IMR-90 (cell line): ENCODE results near the gene GOLGA5. TPM values are rescaled to one million over a fixed set of nuclear protein-coding genes. Genes with fewer than 3 reads are reported as not detected.

Source experiments
- ATAC-seq: fragments of 200-7000 bp; cut with Tn5 transposase; 2 replicates; pipeline ENCODE4 v1.9.1; 2020; ENCODE audit warnings: low read depth, mild to moderate bottlenecking, moderate library complexity
- BruUV-seq: library from RNA; stranded (reverse); fragments of 400-500 nt; replicated peaks from 2 replicates; lab custom pipeline; 2021; lab: Mats Ljungman, UMichigan
- CTCF ChIA-PET: fragments of 300-600 bp; formaldehyde crosslinking; extraction: SDS; loops from one replicate; lab custom pipeline; 2021; ENCODE audit warnings: antibody characterized with exemption; lab: Yijun Ruan, JAX
- POLR2A ChIA-PET: fragments of 300-600 bp; sonication (Branson Sonifier 250); formaldehyde crosslinking; loops from one replicate; lab custom pipeline; 2022; ENCODE audit warnings: antibody characterized with exemption; ENCODE audit not compliant: unreplicated experiment; lab: Charles Lee
- DNase-seq: peaks from one replicate; pipeline ENCODE4 v3.0.0; 2013
- H2AFZ ChIP-seq: replicated peaks from 2 replicates; pipeline ENCODE3; 2013; ENCODE audit warnings: low read length, mild to moderate bottlenecking; ENCODE audit not compliant: poor library complexity
- H2AK5ac ChIP-seq: 2 replicates; pipeline ENCODE4 v1.6.1; 2013; ENCODE audit warnings: low read depth, low read length, inconsistent platforms
- H2AK9ac ChIP-seq: replicated peaks from 2 replicates; pipeline ENCODE3; 2013; ENCODE audit warnings: mild to moderate bottlenecking, low read depth, low read length, moderate library complexity; ENCODE audit not compliant: poor library complexity
- H2BK120ac ChIP-seq: 2 replicates; pipeline ENCODE4 v1.6.1; 2013; ENCODE audit warnings: low read depth, low read length, inconsistent platforms
- H2BK15ac ChIP-seq: 3 replicates; pipeline ENCODE4 v1.6.1; 2013; ENCODE audit warnings: low read depth, low read length, inconsistent platforms
- H2BK20ac ChIP-seq: 2 replicates; pipeline ENCODE4 v1.6.1; 2013; ENCODE audit warnings: low read depth, mild to moderate bottlenecking, inconsistent platforms, low read length, moderate library complexity
- H2BK5ac ChIP-seq: 2 replicates; pipeline ENCODE4 v1.6.1; 2013; ENCODE audit warnings: mild to moderate bottlenecking, low read depth, low read length, inconsistent platforms; ENCODE audit not compliant: poor library complexity, severe bottlenecking
- H3K14ac ChIP-seq: replicated peaks from 2 replicates; pipeline ENCODE4 v1.6.1; 2013; ENCODE audit warnings: low read depth, low read length, inconsistent platforms
- H3K18ac ChIP-seq: 2 replicates; pipeline ENCODE4 v1.6.1; 2013; ENCODE audit warnings: low read depth, low read length, control low read depth
- H3K23ac ChIP-seq: 2 replicates; pipeline ENCODE4 v1.6.1; 2013; ENCODE audit warnings: low read depth, low read length, inconsistent platforms
- H3K27ac ChIP-seq: 2 replicates; pipeline ENCODE4 v1.5.1; 2013; ENCODE audit warnings: mild to moderate bottlenecking, control low read depth, low read length; ENCODE audit not compliant: insufficient read depth
- H3K27me3 ChIP-seq: 2 replicates; pipeline ENCODE4 v1.6.1; 2013; ENCODE audit warnings: low read length; ENCODE audit not compliant: control insufficient read depth, insufficient read depth
- H3K36me3 ChIP-seq: 2 replicates; pipeline ENCODE4 v1.6.1; 2013; ENCODE audit warnings: low read length, mixed read lengths; ENCODE audit not compliant: control insufficient read depth, insufficient read depth
- H3K4ac ChIP-seq: 2 replicates; pipeline ENCODE4 v1.6.1; 2013; ENCODE audit warnings: low read depth, low read length, inconsistent platforms
- H3K4me1 ChIP-seq: 2 replicates; pipeline ENCODE4 v1.6.1; 2013; ENCODE audit warnings: low read length, mixed read lengths; ENCODE audit not compliant: control insufficient read depth, insufficient read depth
- H3K4me2 ChIP-seq: 2 replicates; pipeline ENCODE4 v1.6.1; 2013; ENCODE audit warnings: low read depth, mild to moderate bottlenecking, control low read depth, low read length, moderate library complexity
- H3K4me3 ChIP-seq: 2 replicates; pipeline ENCODE4 v1.5.1; 2013; ENCODE audit warnings: low read depth, mild to moderate bottlenecking, control low read depth, low read length, moderate library complexity; ENCODE audit not compliant: insufficient read depth
- H3K56ac ChIP-seq: 2 replicates; pipeline ENCODE4 v1.6.1; 2013; ENCODE audit warnings: low read length, inconsistent platforms; ENCODE audit not compliant: insufficient read depth; ENCODE audit errors: extremely low read depth
- H3K79me1 ChIP-seq, 2 experiments: 2 replicates each; pipeline ENCODE4 v1.6.1; 2013; ENCODE audit warnings: low read length in 2 of 2, inconsistent platforms in 1 of 2, low read depth in 1 of 2
- H3K9ac ChIP-seq: 2 replicates; pipeline ENCODE4 v1.6.1; 2013; ENCODE audit warnings: low read depth, low read length, control low read depth
- H3K9me1 ChIP-seq: 2 replicates; pipeline ENCODE4 v1.6.1; 2013; ENCODE audit warnings: low read length, inconsistent platforms; ENCODE audit not compliant: insufficient read depth
- H3K9me3 ChIP-seq: 2 replicates; pipeline ENCODE4 v1.6.1; 2013; ENCODE audit warnings: low read length; ENCODE audit not compliant: control insufficient read depth, insufficient read depth
- H4K20me1 ChIP-seq: 2 replicates; pipeline ENCODE4 v1.6.1; 2013; ENCODE audit warnings: low read length, inconsistent platforms; ENCODE audit not compliant: insufficient read depth
- H4K5ac ChIP-seq: 2 replicates; pipeline ENCODE4 v1.6.1; 2013; ENCODE audit warnings: mild to moderate bottlenecking, low read depth, low read length, control low read depth
- H4K8ac ChIP-seq, 2 experiments: 2 replicates each; pipeline ENCODE4 v1.6.1; 2013; ENCODE audit warnings: low read depth in 2 of 2, low read length in 2 of 2, control low read depth in 1 of 2, inconsistent platforms in 1 of 2
- H4K91ac ChIP-seq: 2 replicates; pipeline ENCODE4 v1.6.1; 2013; ENCODE audit warnings: low read depth, low read length, inconsistent platforms; ENCODE audit not compliant: insufficient read depth
- CEBPB ChIP-seq: IDR thresholded peaks from 2 replicates; pipeline ENCODE4 v1.6.1; 2012; ENCODE audit warnings: low read depth, low read length, improper control_type of control experiment
- CHD1 ChIP-seq: IDR thresholded peaks from 2 replicates; pipeline ENCODE4 v1.6.1; 2012; ENCODE audit warnings: low read depth, low read length, improper control_type of control experiment
- FOS ChIP-seq: fragments of 150-350 bp; IDR thresholded peaks from 2 replicates; pipeline ENCODE4 v1.6.1; 2016; ENCODE audit warnings: low read depth, low read length
- MAZ ChIP-seq: IDR thresholded peaks from 2 replicates; pipeline ENCODE4 v1.6.1; 2012; ENCODE audit warnings: low read depth, mild to moderate bottlenecking, low read length, improper control_type of control experiment, moderate library complexity, borderline replicate concordance
- NFE2L2 ChIP-seq: fragments of 150-350 bp; IDR thresholded peaks from 2 replicates; pipeline ENCODE4 v1.6.1; 2016; ENCODE audit warnings: low read depth, mild to moderate bottlenecking, low read length
- POLR2A ChIP-seq: IDR thresholded peaks from 2 replicates; pipeline ENCODE4 v1.6.1; 2012; ENCODE audit warnings: mild to moderate bottlenecking, low read depth, low read length
- RAD21 ChIP-seq: IDR thresholded peaks from 2 replicates; pipeline ENCODE4 v1.6.1; 2012; ENCODE audit warnings: low read length, improper control_type of control experiment
- RCOR1 ChIP-seq: IDR thresholded peaks from 2 replicates; pipeline ENCODE4 v1.6.1; 2012; ENCODE audit warnings: mild to moderate bottlenecking, low read length, improper control_type of control experiment; ENCODE audit not compliant: insufficient replicate concordance
- RFX5 ChIP-seq: IDR thresholded peaks from 2 replicates; pipeline ENCODE4 v1.8.0; 2012; ENCODE audit warnings: low read depth, mild to moderate bottlenecking, low read length, moderate library complexity
- SMC3 ChIP-seq: fragments of 150-350 bp; IDR thresholded peaks from 2 replicates; pipeline ENCODE4 v1.6.1; 2016; ENCODE audit warnings: low read depth, mild to moderate bottlenecking, antibody characterized with exemption, low read length, moderate library complexity
- WGBS, 2 experiments: methylation state at CpG; one replicate each; pipeline versions ENCODE4 v1.1.5 to v1.1.7; 2013; ENCODE audit warnings: missing lambda C conversion rate in 2 of 2; ENCODE audit not compliant: insufficient read length in 1 of 2; ENCODE audit errors: extremely low coverage in 2 of 2; 5-methylcytosine and 5-hydroxymethylcytosine counted together
- dilution Hi-C: fragments of 300-500 bp; cut with HindIII; formaldehyde crosslinking; loops from one replicate; pipeline ENCODE4 v1.14.3; 2018; ENCODE audit warnings: low sequenced_read_pairs; ENCODE audit not compliant: unreplicated experiment
- in situ Hi-C: fragments of 300-500 bp; cut with MboI; formaldehyde crosslinking; loops from 3 replicates; pipeline ENCODE4 v1.14.3; 2019; ENCODE audit warnings: low sequenced_read_pairs, inconsistent platforms, mixed read lengths
- intact Hi-C: fragments of 100-400 bp; cut with micrococcal nuclease; formaldehyde crosslinking; loops from 2 replicates; pipeline ENCODE4 v1.10.0; 2022
- polyA plus RNA-seq, 3 experiments: library from polyadenylated mRNA; depleted of rRNA; stranded (reverse); fragments of >200 nt; gene quantifications; 2 replicates each; pipeline ENCODE4 v1.2.3, GENCODE V29; 2012; ENCODE audit warnings: low replicate concordance in 1 of 3
- total RNA-seq: library from RNA; depleted of rRNA; stranded (reverse); fragments of >200 nt; gene quantifications from 2 replicates; pipeline ENCODE4 v1.2.3, GENCODE V29; 2012
- TF ChIP-seq, protein P1 (sequence below): fragments of 150-350 bp; IDR thresholded peaks from 2 replicates; pipeline ENCODE4 v1.6.1; 2017; ENCODE audit warnings: mild to moderate bottlenecking, antibody characterized with exemption, low read length, low read depth
- TF ChIP-seq, protein P2 (sequence below): fragments of 150-350 bp; IDR thresholded peaks from 2 replicates; pipeline ENCODE4 v1.6.1; 2016; ENCODE audit warnings: low read depth, mild to moderate bottlenecking, low read length, moderate library complexity, borderline replicate concordance
- TF ChIP-seq, protein P3 (sequence below): conservative IDR thresholded peaks from 2 replicates; pipeline ENCODE4 v1.5.1; 2012; ENCODE audit warnings: mild to moderate bottlenecking, low read depth, low read length, improper control_type of control experiment

Gene GOLGA5
- total and polyA plus RNA-seq, 2 of the 4 experiments (the other 2 are of a cell fraction), result 35.0 to 59.5 TPM

DNA sequence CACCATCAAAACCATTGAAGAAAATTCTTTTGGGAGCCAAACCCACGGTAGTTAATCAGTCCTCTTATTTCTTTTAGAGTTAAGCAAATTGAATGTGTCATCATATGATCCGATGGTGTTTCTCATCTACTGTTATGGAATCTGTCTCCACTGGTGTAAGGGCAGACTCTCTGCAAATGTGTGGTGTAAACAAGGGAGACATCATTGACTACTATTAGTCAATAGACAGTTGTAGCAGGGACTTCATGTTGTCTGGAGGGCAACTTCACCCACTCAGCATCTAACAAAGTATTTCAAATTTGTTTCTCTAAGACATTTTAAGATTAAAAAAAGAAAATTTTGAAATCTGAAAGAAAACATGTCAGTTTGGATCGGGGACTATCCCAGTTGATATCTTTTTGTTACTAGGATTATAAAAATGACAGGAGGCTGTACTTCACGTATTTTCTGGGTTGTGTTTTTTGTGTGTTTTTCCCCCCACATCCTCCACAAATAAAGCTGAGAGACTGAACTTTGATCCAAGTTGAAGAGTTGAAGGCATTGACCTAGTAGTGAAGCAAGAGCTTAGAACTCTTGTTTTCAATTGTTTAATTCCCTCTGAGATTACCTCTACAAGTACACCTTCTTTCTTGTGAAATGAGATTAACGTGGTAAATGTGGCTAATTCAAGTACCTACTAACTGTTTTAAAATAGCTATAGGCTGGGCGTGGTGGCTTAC, 4.0 kb downstream of the GOLGA5 start:
- no CpG with 5 or more reads among the region's 6 CpGs for WGBS, 2 experiments
- ChIA-PET CTCF (no interaction called here), POLR2A (no interaction called here)
- Histone ChIP-seq H3K9ac (no peak overlapping the region), H3K23ac (no peak overlapping the region), H3K4me1 (peaks cover 4% of the 10 kb centered on the region; the same call in 1 of the 2 replicates), H4K20me1 (peaks cover 27% of the 10 kb centered on the region), H2AK5ac (no peak overlapping the region), H3K14ac (no peak overlapping the region), H3K36me3 (peaks cover 21% of the 10 kb centered on the region), H3K9me3 (no peaks in the 10 kb centered on the region; the same call in 1 of the 2 replicates), H2BK15ac (no peak overlapping the region), H2AK9ac (no peak overlapping the region), H3K4me2 (no peak overlapping the region), H3K9me1 (peaks cover 3% of the 10 kb centered on the region; the same call in 1 of the 2 replicates), H2BK5ac (no peak overlapping the region), H4K5ac (no peak overlapping the region), H4K8ac (no peak overlapping the region), H3K4me3 (no peak overlapping the region), H2BK120ac (no peak overlapping the region), H3K27ac (no peak overlapping the region), H3K4ac (no peak overlapping the region), H3K79me1 (peaks cover 7 to 54% of the 10 kb centered on the region in 2 experiments), H3K27me3 (no peaks in the 10 kb centered on the region), H2AFZ (no peak overlapping the region), H3K56ac (no peak overlapping the region), H4K91ac (no peak overlapping the region), H2BK20ac (no peak overlapping the region), H3K18ac (no peak overlapping the region)
- TF ChIP-seq CEBPB, result no peak
- no peak for TF ChIP-seq RAD21
- no peak for TF ChIP-seq NFE2L2
- TF ChIP-seq MAZ, result no peak
- no peak for TF ChIP-seq CHD1
- TF ChIP-seq POLR2A, result no peak
- TF ChIP-seq FOS, result no peak
- no peak for TF ChIP-seq RCOR1
- TF ChIP-seq, protein P1, sequence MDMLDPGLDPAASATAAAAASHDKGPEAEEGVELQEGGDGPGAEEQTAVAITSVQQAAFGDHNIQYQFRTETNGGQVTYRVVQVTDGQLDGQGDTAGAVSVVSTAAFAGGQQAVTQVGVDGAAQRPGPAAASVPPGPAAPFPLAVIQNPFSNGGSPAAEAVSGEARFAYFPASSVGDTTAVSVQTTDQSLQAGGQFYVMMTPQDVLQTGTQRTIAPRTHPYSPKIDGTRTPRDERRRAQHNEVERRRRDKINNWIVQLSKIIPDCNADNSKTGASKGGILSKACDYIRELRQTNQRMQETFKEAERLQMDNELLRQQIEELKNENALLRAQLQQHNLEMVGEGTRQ, result no peak
- no peak for TF ChIP-seq SMC3
- TF ChIP-seq, protein P2, sequence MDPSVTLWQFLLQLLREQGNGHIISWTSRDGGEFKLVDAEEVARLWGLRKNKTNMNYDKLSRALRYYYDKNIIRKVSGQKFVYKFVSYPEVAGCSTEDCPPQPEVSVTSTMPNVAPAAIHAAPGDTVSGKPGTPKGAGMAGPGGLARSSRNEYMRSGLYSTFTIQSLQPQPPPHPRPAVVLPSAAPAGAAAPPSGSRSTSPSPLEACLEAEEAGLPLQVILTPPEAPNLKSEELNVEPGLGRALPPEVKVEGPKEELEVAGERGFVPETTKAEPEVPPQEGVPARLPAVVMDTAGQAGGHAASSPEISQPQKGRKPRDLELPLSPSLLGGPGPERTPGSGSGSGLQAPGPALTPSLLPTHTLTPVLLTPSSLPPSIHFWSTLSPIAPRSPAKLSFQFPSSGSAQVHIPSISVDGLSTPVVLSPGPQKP, result no peak
- TF ChIP-seq, protein P3, sequence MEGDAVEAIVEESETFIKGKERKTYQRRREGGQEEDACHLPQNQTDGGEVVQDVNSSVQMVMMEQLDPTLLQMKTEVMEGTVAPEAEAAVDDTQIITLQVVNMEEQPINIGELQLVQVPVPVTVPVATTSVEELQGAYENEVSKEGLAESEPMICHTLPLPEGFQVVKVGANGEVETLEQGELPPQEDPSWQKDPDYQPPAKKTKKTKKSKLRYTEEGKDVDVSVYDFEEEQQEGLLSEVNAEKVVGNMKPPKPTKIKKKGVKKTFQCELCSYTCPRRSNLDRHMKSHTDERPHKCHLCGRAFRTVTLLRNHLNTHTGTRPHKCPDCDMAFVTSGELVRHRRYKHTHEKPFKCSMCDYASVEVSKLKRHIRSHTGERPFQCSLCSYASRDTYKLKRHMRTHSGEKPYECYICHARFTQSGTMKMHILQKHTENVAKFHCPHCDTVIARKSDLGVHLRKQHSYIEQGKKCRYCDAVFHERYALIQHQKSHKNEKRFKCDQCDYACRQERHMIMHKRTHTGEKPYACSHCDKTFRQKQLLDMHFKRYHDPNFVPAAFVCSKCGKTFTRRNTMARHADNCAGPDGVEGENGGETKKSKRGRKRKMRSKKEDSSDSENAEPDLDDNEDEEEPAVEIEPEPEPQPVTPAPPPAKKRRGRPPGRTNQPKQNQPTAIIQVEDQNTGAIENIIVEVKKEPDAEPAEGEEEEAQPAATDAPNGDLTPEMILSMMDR, result no peak
- no peak for TF ChIP-seq RFX5
- DNase-seq, result no peak
- BruUV-seq, result no TSS peak
- dilution Hi-C loops (no loop called here), intact Hi-C loops (no loop called here), in situ Hi-C loops (loop anchor here (10.0 kb wide), 1 partner anchor 673 kb away; the partner anchor contains the start of genes CPSF2 and NDUFB1)
- no peak for ATAC-seq
